IMR-90 (cell line): ENCODE measurements around the gene RPUSD4. TPM values are rescaled to one million over a fixed set of nuclear protein-coding genes. Genes with fewer than 3 reads are reported as not detected.
A peak's percentile ranks its signal among the peaks of the same experiment; 100 is the strongest.

Experiments used
- ATAC-seq: fragments of 200-7000 bp; cut with Tn5 transposase; 2 replicates; pipeline ENCODE4 v1.9.1; 2020; ENCODE audit warnings: low read depth, mild to moderate bottlenecking, moderate library complexity
- BruUV-seq: library from RNA; stranded (reverse); fragments of 400-500 nt; replicated peaks from 2 replicates; lab custom pipeline; 2021; lab: Mats Ljungman, UMichigan
- CTCF ChIA-PET: fragments of 300-600 bp; formaldehyde crosslinking; extraction: SDS; loops from one replicate; lab custom pipeline; 2021; ENCODE audit warnings: antibody characterized with exemption; lab: Yijun Ruan, JAX
- POLR2A ChIA-PET: fragments of 300-600 bp; sonication (Branson Sonifier 250); formaldehyde crosslinking; loops from one replicate; lab custom pipeline; 2022; ENCODE audit warnings: antibody characterized with exemption; ENCODE audit not compliant: unreplicated experiment; lab: Charles Lee
- DNase-seq: peaks from one replicate; pipeline ENCODE4 v3.0.0; 2013
- H2AFZ ChIP-seq: replicated peaks from 2 replicates; pipeline ENCODE3; 2013; ENCODE audit warnings: low read length, mild to moderate bottlenecking; ENCODE audit not compliant: poor library complexity
- H2AK5ac ChIP-seq: 2 replicates; pipeline ENCODE4 v1.6.1; 2013; ENCODE audit warnings: low read depth, low read length, inconsistent platforms
- H2AK9ac ChIP-seq: replicated peaks from 2 replicates; pipeline ENCODE3; 2013; ENCODE audit warnings: mild to moderate bottlenecking, low read depth, low read length, moderate library complexity; ENCODE audit not compliant: poor library complexity
- H2BK120ac ChIP-seq: 2 replicates; pipeline ENCODE4 v1.6.1; 2013; ENCODE audit warnings: low read depth, low read length, inconsistent platforms
- H2BK15ac ChIP-seq: 3 replicates; pipeline ENCODE4 v1.6.1; 2013; ENCODE audit warnings: low read depth, low read length, inconsistent platforms
- H2BK20ac ChIP-seq: 2 replicates; pipeline ENCODE4 v1.6.1; 2013; ENCODE audit warnings: low read depth, mild to moderate bottlenecking, inconsistent platforms, low read length, moderate library complexity
- H2BK5ac ChIP-seq: 2 replicates; pipeline ENCODE4 v1.6.1; 2013; ENCODE audit warnings: mild to moderate bottlenecking, low read depth, low read length, inconsistent platforms; ENCODE audit not compliant: poor library complexity, severe bottlenecking
- H3K14ac ChIP-seq: replicated peaks from 2 replicates; pipeline ENCODE4 v1.6.1; 2013; ENCODE audit warnings: low read depth, low read length, inconsistent platforms
- H3K18ac ChIP-seq: 2 replicates; pipeline ENCODE4 v1.6.1; 2013; ENCODE audit warnings: low read depth, low read length, control low read depth
- H3K23ac ChIP-seq: 2 replicates; pipeline ENCODE4 v1.6.1; 2013; ENCODE audit warnings: low read depth, low read length, inconsistent platforms
- H3K27ac ChIP-seq: 2 replicates; pipeline ENCODE4 v1.5.1; 2013; ENCODE audit warnings: mild to moderate bottlenecking, control low read depth, low read length; ENCODE audit not compliant: insufficient read depth
- H3K27me3 ChIP-seq: 2 replicates; pipeline ENCODE4 v1.6.1; 2013; ENCODE audit warnings: low read length; ENCODE audit not compliant: control insufficient read depth, insufficient read depth
- H3K36me3 ChIP-seq: 2 replicates; pipeline ENCODE4 v1.6.1; 2013; ENCODE audit warnings: low read length, mixed read lengths; ENCODE audit not compliant: control insufficient read depth, insufficient read depth
- H3K4ac ChIP-seq: 2 replicates; pipeline ENCODE4 v1.6.1; 2013; ENCODE audit warnings: low read depth, low read length, inconsistent platforms
- H3K4me1 ChIP-seq: 2 replicates; pipeline ENCODE4 v1.6.1; 2013; ENCODE audit warnings: low read length, mixed read lengths; ENCODE audit not compliant: control insufficient read depth, insufficient read depth
- H3K4me2 ChIP-seq: 2 replicates; pipeline ENCODE4 v1.6.1; 2013; ENCODE audit warnings: low read depth, mild to moderate bottlenecking, control low read depth, low read length, moderate library complexity
- H3K4me3 ChIP-seq: 2 replicates; pipeline ENCODE4 v1.5.1; 2013; ENCODE audit warnings: low read depth, mild to moderate bottlenecking, control low read depth, low read length, moderate library complexity; ENCODE audit not compliant: insufficient read depth
- H3K56ac ChIP-seq: 2 replicates; pipeline ENCODE4 v1.6.1; 2013; ENCODE audit warnings: low read length, inconsistent platforms; ENCODE audit not compliant: insufficient read depth; ENCODE audit errors: extremely low read depth
- H3K79me1 ChIP-seq, 2 experiments: 2 replicates each; pipeline ENCODE4 v1.6.1; 2013; ENCODE audit warnings: low read length in 2 of 2, inconsistent platforms in 1 of 2, low read depth in 1 of 2
- H3K9ac ChIP-seq: 2 replicates; pipeline ENCODE4 v1.6.1; 2013; ENCODE audit warnings: low read depth, low read length, control low read depth
- H3K9me1 ChIP-seq: 2 replicates; pipeline ENCODE4 v1.6.1; 2013; ENCODE audit warnings: low read length, inconsistent platforms; ENCODE audit not compliant: insufficient read depth
- H3K9me3 ChIP-seq: 2 replicates; pipeline ENCODE4 v1.6.1; 2013; ENCODE audit warnings: low read length; ENCODE audit not compliant: control insufficient read depth, insufficient read depth
- H4K20me1 ChIP-seq: 2 replicates; pipeline ENCODE4 v1.6.1; 2013; ENCODE audit warnings: low read length, inconsistent platforms; ENCODE audit not compliant: insufficient read depth
- H4K5ac ChIP-seq: 2 replicates; pipeline ENCODE4 v1.6.1; 2013; ENCODE audit warnings: mild to moderate bottlenecking, low read depth, low read length, control low read depth
- H4K8ac ChIP-seq, 2 experiments: 2 replicates each; pipeline ENCODE4 v1.6.1; 2013; ENCODE audit warnings: low read depth in 2 of 2, low read length in 2 of 2, control low read depth in 1 of 2, inconsistent platforms in 1 of 2
- H4K91ac ChIP-seq: 2 replicates; pipeline ENCODE4 v1.6.1; 2013; ENCODE audit warnings: low read depth, low read length, inconsistent platforms; ENCODE audit not compliant: insufficient read depth
- CEBPB ChIP-seq: IDR thresholded peaks from 2 replicates; pipeline ENCODE4 v1.6.1; 2012; ENCODE audit warnings: low read depth, low read length, improper control_type of control experiment
- MXI1 ChIP-seq: IDR thresholded peaks from 2 replicates; pipeline ENCODE4 v1.6.1; 2012; ENCODE audit warnings: low read depth, mild to moderate bottlenecking, low read length, moderate library complexity, borderline replicate concordance
- WGBS, 2 experiments: methylation state at CpG; one replicate each; pipeline versions ENCODE4 v1.1.5 to v1.1.7; 2013; ENCODE audit warnings: missing lambda C conversion rate in 2 of 2; ENCODE audit not compliant: insufficient read length in 1 of 2; ENCODE audit errors: extremely low coverage in 2 of 2; 5-methylcytosine and 5-hydroxymethylcytosine counted together
- dilution Hi-C: fragments of 300-500 bp; cut with HindIII; formaldehyde crosslinking; loops from one replicate; pipeline ENCODE4 v1.14.3; 2018; ENCODE audit warnings: low sequenced_read_pairs; ENCODE audit not compliant: unreplicated experiment
- in situ Hi-C: fragments of 300-500 bp; cut with MboI; formaldehyde crosslinking; loops from 3 replicates; pipeline ENCODE4 v1.14.3; 2019; ENCODE audit warnings: low sequenced_read_pairs, inconsistent platforms, mixed read lengths
- intact Hi-C: fragments of 100-400 bp; cut with micrococcal nuclease; formaldehyde crosslinking; loops from 2 replicates; pipeline ENCODE4 v1.10.0; 2022
- polyA plus RNA-seq, 3 experiments: library from polyadenylated mRNA; depleted of rRNA; stranded (reverse); fragments of >200 nt; gene quantifications; 2 replicates each; pipeline ENCODE4 v1.2.3, GENCODE V29; 2012; ENCODE audit warnings: low replicate concordance in 1 of 3
- total RNA-seq: library from RNA; depleted of rRNA; stranded (reverse); fragments of >200 nt; gene quantifications from 2 replicates; pipeline ENCODE4 v1.2.3, GENCODE V29; 2012

Gene RPUSD4
- total and polyA plus RNA-seq, 2 of the 4 experiments (the other 2 are of a cell fraction) = 22.1 to 30.6 TPM

GRCh38 chr11:126257144-126257543, 45.7 kb upstream of the RPUSD4 start:
- no peak overlapping the region for H3K14ac ChIP-seq
- intact Hi-C loops = loop anchor here (5.0 kb wide), 1 partner anchor 45 kb away; the partner anchor contains the start of genes FAM118B and RPUSD4
- H2BK5ac ChIP-seq = no peak overlapping the region

More at GRCh38 chr11:126257144-126257543, 45.7 kb upstream of the RPUSD4 start:
- no peak overlapping the region for H3K4ac ChIP-seq
- H3K4me3 ChIP-seq = no peak overlapping the region
- H3K4me2 ChIP-seq = no peak overlapping the region
- H3K9me3 ChIP-seq = no peaks in the 10 kb centered on the region
- in situ Hi-C loops = no loop called here
- H2BK20ac ChIP-seq = no peak overlapping the region
- peaks cover 0 to 16% of the 10 kb centered on the region in 2 experiments; a peak in 3 of 4 replicates for H3K79me1 ChIP-seq
- no peak overlapping the region for H2BK120ac ChIP-seq
- no peak overlapping the region for H2AFZ ChIP-seq
- dilution Hi-C loops = no loop called here
- H4K20me1 ChIP-seq = peaks cover 7% of the 10 kb centered on the region
- peaks cover 14% of the 10 kb centered on the region for H3K9me1 ChIP-seq
- no peak overlapping the region for H4K5ac ChIP-seq
- H3K4me1 ChIP-seq = peaks cover 3% of the 10 kb centered on the region
- no peaks in the 10 kb centered on the region for H3K27me3 ChIP-seq
- no peak overlapping the region for H3K23ac ChIP-seq
- no peak overlapping the region for H4K91ac ChIP-seq
- H3K56ac ChIP-seq = no peak overlapping the region
- no peak overlapping the region for H2BK15ac ChIP-seq
- H4K8ac ChIP-seq = no peak overlapping the region
- peaks cover 18% of the 10 kb centered on the region for H3K36me3 ChIP-seq
- TF ChIP-seq MXI1 (no peak), CEBPB (peak; percentile 93)
- ATAC-seq (no peak), DNase-seq (no peak)
- no TSS peak for BruUV-seq
- H3K9ac ChIP-seq = no peak overlapping the region
- no CpG with 5 or more reads among the region's 2 CpGs for WGBS, 2 experiments
- CTCF ChIA-PET = no interaction called here
- no peak overlapping the region for H3K18ac ChIP-seq
- H3K27ac ChIP-seq = no peak overlapping the region
- H2AK9ac ChIP-seq = no peak overlapping the region
- POLR2A ChIA-PET = no interaction called here
- no peak overlapping the region for H2AK5ac ChIP-seq
